ENCODE results near the gene TTLL10. TPM values are rescaled to one million over a fixed set of nuclear protein-coding genes. Genes with fewer than 3 reads are reported as not detected.

Gene TTLL10
- total and polyA plus RNA-seq, 4 experiments from 2014 or later: 0.27 to 0.45 TPM; not detected in 2

DNA sequence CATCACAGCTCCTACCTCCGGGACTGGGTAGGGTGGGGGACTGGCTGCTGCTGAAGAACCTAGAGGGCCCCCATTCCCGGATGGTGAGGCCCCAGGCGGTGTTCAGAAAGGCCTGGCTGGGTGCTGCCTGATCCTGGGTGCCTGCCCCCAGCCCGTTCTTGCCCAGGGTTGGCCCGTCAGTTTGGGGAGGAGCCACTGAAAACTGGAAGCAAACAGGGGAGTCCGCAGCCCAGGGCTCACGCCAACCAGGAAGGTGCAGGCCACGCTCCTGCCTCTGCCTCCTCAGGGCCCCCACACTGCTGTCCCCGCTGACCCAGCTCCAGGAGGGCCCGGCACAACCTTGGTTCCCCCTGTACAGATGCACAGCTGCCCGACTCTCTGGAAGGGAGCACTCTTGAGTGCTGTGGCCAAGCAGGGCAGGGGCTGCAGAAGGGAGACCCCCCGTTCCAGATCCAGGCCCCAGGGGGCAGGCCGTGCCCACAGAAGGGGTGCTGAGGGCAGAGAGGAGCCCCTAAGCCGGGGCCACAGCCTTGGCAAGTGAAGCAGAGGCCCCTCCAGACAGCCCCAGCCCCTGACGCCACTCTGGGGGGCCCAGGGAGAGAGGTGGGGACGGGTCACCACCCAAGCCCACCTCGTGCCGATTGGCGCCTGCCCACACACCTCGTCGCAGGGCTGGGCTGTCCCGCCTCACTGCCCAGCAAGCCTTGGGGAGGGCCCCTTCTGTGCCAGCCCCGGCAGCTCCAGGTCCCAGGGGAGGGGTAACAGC, 67.3 kb downstream of the TTLL10 start:
- peaks cover 2% of the 10 kb centered on the region for H3K27me3 ChIP-seq (ENCODE audit: insufficient read depth, low read length)
- POLR2A ChIA-PET (ENCODE audit: partially characterized antibody): interaction anchor here (0.6 kb wide), 1 partner anchor 27 kb away, joined by 3 read pairs; the partner anchor contains the start of gene TNFRSF4

DNA sequence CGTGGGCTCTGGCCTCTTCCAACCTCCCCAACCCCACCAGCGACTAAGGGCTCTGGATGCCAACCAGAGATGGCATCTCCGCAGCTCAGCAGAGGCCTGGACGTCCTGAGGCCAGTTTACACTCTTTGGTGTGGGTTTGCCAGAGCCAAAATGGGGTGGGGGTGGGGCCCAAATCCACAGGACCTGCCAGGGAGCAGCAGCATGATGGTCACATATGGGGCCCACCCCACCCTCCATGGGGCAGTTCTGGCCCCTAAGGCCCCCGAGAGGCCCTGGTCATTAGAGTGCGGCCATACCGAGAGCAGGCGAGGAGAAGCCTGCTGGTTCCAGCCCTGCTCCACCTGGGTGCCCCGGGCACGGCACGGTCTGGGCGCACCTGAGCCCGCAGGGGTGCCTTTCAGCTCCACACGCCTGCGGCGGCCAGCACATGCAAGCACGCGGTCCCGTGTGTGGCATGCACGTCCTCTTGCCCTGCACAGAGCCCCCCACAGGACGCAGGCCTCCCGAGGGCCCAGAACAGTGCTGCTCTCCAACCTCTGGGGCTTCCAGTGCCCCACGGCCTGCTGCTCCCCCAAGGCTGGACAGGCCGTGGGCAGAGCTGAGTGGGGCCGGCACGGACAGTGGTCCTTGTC, 68.0 kb downstream of the TTLL10 start:
- no peaks in the 10 kb centered on the region for H3K9me3 Mint-ChIP-seq
- DNase-seq: no peak
- no peaks in the 10 kb centered on the region for H3K36me3 Mint-ChIP-seq
- no peaks in the 10 kb centered on the region for H3K4me1 Mint-ChIP-seq
- no peaks in the 10 kb centered on the region for H3K27me3 Mint-ChIP-seq
- H3K27ac Mint-ChIP-seq: no peak overlapping the region
- CTCF ChIA-PET (ENCODE audit: partially characterized antibody): no interaction called here
- Histone ChIP-seq H3K27me3 (ENCODE audit: insufficient read depth, low read length) (peaks cover 4% of the 10 kb centered on the region), H3K27ac (ENCODE audit: low read depth, low read length) (no peak overlapping the region), H3K4me1 (ENCODE audit: insufficient read depth, low read length) (no peaks in the 10 kb centered on the region), H3K4me3 (ENCODE audit: low read length in 2 of 2) (no peak overlapping the region), H3K9me3 (ENCODE audit: control insufficient read depth in 1 of 2, low read length in 2 of 2) (no peaks in the 10 kb centered on the region), H3K36me3 (ENCODE audit: insufficient read depth, low read length) (no peaks in the 10 kb centered on the region)
- POLR2A ChIA-PET (ENCODE audit: partially characterized antibody): interaction anchor here (0.6 kb wide), 1 partner anchor 28 kb away, joined by 3 read pairs; the partner anchor contains the start of gene TNFRSF4
- intact Hi-C loops (cut with micrococcal nuclease): no loop called here
- H3K4me3 Mint-ChIP-seq: no peak overlapping the region

More for the DNA sequence above, 67.3 kb downstream of the TTLL10 start:
- Mint-ChIP-seq H3K27me3 (no peaks in the 10 kb centered on the region), H3K27ac (no peak overlapping the region), H3K4me3 (no peak overlapping the region), H3K9me3 (no peaks in the 10 kb centered on the region), H3K36me3 (no peaks in the 10 kb centered on the region), H3K4me1 (no peaks in the 10 kb centered on the region)
- no peak overlapping the region for H3K27ac ChIP-seq (ENCODE audit: low read depth, low read length)
- CTCF ChIA-PET (ENCODE audit: partially characterized antibody): no interaction called here
- no peak overlapping the region for H3K4me3 ChIP-seq (ENCODE audit: low read length in 2 of 2)
- no peak for DNase-seq
- H3K4me1 ChIP-seq (ENCODE audit: insufficient read depth, low read length): no peaks in the 10 kb centered on the region
- intact Hi-C loops (cut with micrococcal nuclease): no loop called here
- no peaks in the 10 kb centered on the region for H3K36me3 ChIP-seq (ENCODE audit: insufficient read depth, low read length)
- no peaks in the 10 kb centered on the region for H3K9me3 ChIP-seq (ENCODE audit: control insufficient read depth in 1 of 2, low read length in 2 of 2)

DNA sequence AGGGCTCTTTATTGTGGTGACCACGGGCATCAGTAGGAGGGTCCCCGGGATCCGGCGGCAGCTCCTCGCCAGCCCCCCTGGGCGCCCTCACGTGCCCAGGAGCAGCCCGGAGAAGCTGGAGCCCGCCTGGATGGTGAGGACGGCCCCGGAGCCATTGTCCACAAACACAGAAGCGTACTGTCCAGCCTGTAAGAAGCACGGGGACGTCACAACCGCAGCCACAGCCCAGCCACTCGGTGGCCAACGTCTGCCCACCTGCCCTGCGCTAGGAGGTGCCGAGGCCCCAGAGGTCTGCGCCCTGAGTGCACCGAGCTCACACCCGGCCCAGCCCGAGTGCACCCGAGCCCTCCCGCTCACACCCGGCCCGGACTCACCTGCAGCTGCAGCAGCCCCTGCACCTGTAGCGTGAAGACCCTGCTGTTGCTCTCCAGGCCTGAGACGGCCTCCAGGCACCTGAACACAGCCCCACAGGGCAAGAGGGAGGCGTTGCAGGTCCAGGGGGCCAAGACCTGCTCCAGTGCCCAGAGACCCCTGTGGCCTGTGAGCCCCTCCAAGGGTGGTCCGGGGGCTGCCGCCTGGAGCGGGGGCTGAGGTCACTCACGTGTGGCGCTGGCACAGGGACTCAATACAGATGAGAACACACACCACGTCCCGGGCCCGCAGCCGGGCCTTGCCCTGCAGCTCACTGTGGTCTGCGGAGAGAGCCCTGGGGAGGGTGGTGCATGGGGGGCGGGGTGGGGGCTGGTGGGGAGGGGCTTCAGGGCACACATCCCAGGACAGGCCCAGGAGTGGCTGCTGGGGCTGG, 69.0 kb downstream of the TTLL10 start:
- Histone ChIP-seq H3K4me3 (ENCODE audit: low read length in 2 of 2) (no peak overlapping the region), H3K36me3 (ENCODE audit: insufficient read depth, low read length) (no peaks in the 10 kb centered on the region), H3K9me3 (ENCODE audit: control insufficient read depth in 1 of 2, low read length in 2 of 2) (no peaks in the 10 kb centered on the region), H3K4me1 (ENCODE audit: insufficient read depth, low read length) (no peaks in the 10 kb centered on the region), H3K27ac (ENCODE audit: low read depth, low read length) (no peak overlapping the region), H3K27me3 (ENCODE audit: insufficient read depth, low read length) (peaks cover 4% of the 10 kb centered on the region)
- intact Hi-C loops (cut with micrococcal nuclease): no loop called here
- no peak overlapping the region for H3K27ac Mint-ChIP-seq
- POLR2A ChIA-PET (ENCODE audit: partially characterized antibody): no interaction called here
- H3K27me3 Mint-ChIP-seq: no peaks in the 10 kb centered on the region
- CTCF ChIA-PET (ENCODE audit: partially characterized antibody): no interaction called here
- H3K4me3 Mint-ChIP-seq: no peak overlapping the region
- H3K4me1 Mint-ChIP-seq: no peaks in the 10 kb centered on the region
- no peaks in the 10 kb centered on the region for H3K9me3 Mint-ChIP-seq
- DNase-seq: peak in 1 of 5 donors; percentile 16
- no peaks in the 10 kb centered on the region for H3K36me3 Mint-ChIP-seq

DNA sequence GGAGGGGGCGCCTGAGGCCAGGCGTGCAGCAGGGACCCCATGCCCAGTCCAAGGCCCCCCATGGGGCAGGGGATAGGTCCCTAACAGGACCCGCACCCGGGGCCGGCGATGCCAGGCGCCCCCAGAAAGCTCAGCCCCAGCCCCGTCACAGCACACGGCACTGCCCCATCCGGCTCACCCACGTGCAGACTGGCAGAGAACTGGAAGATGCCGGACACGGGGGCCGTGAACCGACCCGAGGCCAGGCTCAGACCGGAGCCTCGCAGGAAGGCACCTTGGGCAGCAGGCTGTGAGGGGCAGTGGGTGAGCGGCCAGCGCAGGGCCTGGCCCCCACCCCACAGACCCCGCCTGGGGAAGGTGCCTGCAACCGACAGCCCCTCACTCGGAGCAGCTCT, 69.6 kb downstream of the TTLL10 start:
- no peaks in the 10 kb centered on the region for H3K27me3 Mint-ChIP-seq
- no peak overlapping the region for H3K27ac Mint-ChIP-seq
- Histone ChIP-seq H3K4me3 (ENCODE audit: low read length in 2 of 2) (no peak overlapping the region), H3K27me3 (ENCODE audit: insufficient read depth, low read length) (peaks cover 4% of the 10 kb centered on the region), H3K27ac (ENCODE audit: low read depth, low read length) (no peak overlapping the region), H3K4me1 (ENCODE audit: insufficient read depth, low read length) (no peaks in the 10 kb centered on the region), H3K36me3 (ENCODE audit: insufficient read depth, low read length) (no peaks in the 10 kb centered on the region), H3K9me3 (ENCODE audit: control insufficient read depth in 1 of 2, low read length in 2 of 2) (no peaks in the 10 kb centered on the region)
- intact Hi-C loops (cut with micrococcal nuclease): no loop called here
- H3K36me3 Mint-ChIP-seq: no peaks in the 10 kb centered on the region
- H3K4me3 Mint-ChIP-seq: no peak overlapping the region
- DNase-seq: no peak
- ChIA-PET CTCF (ENCODE audit: partially characterized antibody) (no interaction called here), POLR2A (ENCODE audit: partially characterized antibody) (no interaction called here)
- no peaks in the 10 kb centered on the region for H3K9me3 Mint-ChIP-seq
- H3K4me1 Mint-ChIP-seq: no peaks in the 10 kb centered on the region

DNA sequence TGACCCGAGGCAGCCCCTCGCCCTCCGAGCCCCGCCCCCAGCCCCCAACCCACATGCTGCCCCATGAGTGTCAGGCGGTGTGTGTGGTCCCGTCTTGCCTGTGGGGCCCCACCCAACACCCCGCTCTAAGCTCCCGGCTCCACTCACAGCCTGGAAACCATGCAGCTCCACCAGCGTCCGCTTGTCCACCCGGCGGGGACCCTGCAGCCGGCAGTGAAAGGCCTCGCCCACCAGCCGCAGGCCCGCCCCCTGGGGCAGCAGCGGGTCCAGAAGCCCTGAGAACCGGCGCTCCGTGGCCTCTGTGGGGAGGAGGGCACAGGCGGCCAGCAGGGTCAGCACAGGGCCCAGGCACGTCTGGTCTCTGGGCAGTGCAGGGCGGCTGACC, 70.1 kb downstream of the TTLL10 start:
- H3K9me3 ChIP-seq (ENCODE audit: control insufficient read depth in 1 of 2, low read length in 2 of 2): no peaks in the 10 kb centered on the region
- Mint-ChIP-seq H3K9me3 (no peaks in the 10 kb centered on the region), H3K27ac (no peak overlapping the region), H3K4me3 (no peak overlapping the region), H3K36me3 (no peaks in the 10 kb centered on the region), H3K27me3 (no peaks in the 10 kb centered on the region), H3K4me1 (no peaks in the 10 kb centered on the region)
- H3K27me3 ChIP-seq (ENCODE audit: insufficient read depth, low read length): peaks cover 4% of the 10 kb centered on the region
- intact Hi-C loops (cut with micrococcal nuclease): no loop called here
- no peaks in the 10 kb centered on the region for H3K4me1 ChIP-seq (ENCODE audit: insufficient read depth, low read length)
- no peak overlapping the region for H3K27ac ChIP-seq (ENCODE audit: low read depth, low read length)
- no peak for DNase-seq
- ChIA-PET POLR2A (ENCODE audit: partially characterized antibody) (no interaction called here), CTCF (ENCODE audit: partially characterized antibody) (no interaction called here)
- H3K4me3 ChIP-seq (ENCODE audit: low read length in 2 of 2): no peak overlapping the region
- H3K36me3 ChIP-seq (ENCODE audit: insufficient read depth, low read length): no peaks in the 10 kb centered on the region

DNA sequence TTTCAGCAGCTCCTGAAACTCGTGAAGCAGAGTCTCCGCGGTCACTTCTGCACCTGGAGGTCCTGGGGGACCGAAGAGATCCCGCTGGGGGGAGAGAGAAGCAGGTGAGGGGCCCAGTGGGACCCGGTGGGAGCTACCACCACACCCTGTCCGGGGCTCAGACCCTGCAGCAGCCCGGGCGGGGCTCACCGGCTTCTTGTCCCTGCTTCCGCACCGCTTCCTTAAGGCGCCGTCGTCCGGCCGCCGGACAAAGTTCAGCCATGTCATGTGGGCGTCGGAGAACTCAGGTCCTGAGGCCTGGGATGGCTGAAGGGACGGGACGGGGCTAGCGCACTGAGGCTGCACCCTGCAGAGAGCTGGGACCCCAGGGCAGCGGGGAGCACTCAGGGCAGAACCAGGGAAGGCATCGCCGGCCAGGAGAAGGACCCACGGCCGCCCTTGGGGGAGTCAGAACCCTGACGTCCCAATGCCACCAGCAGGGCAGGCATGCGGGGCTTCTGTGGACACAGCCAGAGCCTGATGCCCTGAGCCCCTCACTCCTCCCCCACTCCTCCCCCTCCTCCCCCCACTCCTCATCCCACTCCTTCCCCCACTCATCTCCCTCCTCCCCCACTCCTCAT, 70.6 kb downstream of the TTLL10 start:
- Mint-ChIP-seq H3K36me3 (no peaks in the 10 kb centered on the region), H3K27ac (no peak overlapping the region), H3K9me3 (no peaks in the 10 kb centered on the region), H3K27me3 (no peaks in the 10 kb centered on the region), H3K4me1 (no peaks in the 10 kb centered on the region), H3K4me3 (no peak overlapping the region)
- ChIA-PET POLR2A (ENCODE audit: partially characterized antibody) (no interaction called here), CTCF (ENCODE audit: partially characterized antibody) (no interaction called here)
- H3K9me3 ChIP-seq (ENCODE audit: control insufficient read depth in 1 of 2, low read length in 2 of 2): no peaks in the 10 kb centered on the region
- DNase-seq: peak in 1 of 5 donors; percentile 29
- H3K36me3 ChIP-seq (ENCODE audit: insufficient read depth, low read length): no peaks in the 10 kb centered on the region
- H3K4me3 ChIP-seq (ENCODE audit: low read length in 2 of 2): no peak overlapping the region
- no peak overlapping the region for H3K27ac ChIP-seq (ENCODE audit: low read depth, low read length)
- intact Hi-C loops (cut with micrococcal nuclease): no loop called here
- H3K27me3 ChIP-seq (ENCODE audit: insufficient read depth, low read length): peaks cover 4% of the 10 kb centered on the region
- no peaks in the 10 kb centered on the region for H3K4me1 ChIP-seq (ENCODE audit: insufficient read depth, low read length)

DNA sequence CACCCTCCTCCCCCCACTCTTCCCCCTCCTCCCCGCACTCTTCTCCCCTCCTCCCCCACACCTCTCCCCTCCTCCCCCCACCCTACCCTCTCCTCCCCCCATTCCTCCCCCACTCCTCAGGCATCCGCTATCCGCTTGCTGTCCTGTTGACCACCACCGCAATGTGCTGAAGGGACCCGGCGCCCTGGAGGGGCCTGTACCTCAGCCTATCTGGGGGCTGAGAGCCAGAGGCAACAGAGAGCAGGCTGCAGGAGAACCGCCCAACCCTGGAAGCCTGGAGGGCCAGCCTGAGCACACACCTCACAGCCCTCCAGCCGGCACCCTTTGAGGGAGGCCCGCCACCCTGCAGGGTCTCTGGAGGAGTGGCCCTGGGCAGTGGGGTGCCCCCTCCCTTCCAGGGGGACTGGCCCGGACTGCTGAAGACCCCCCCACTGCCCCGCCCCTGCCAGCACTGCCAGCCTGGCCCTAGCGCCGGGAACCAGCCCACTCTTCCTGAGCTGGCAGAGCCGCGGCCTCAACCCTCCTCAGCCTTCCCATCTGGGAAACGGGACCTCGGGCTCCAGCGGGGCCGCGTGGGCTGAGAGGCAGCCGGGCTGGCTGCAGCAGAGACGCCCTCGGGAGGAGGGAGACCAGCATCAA, 71.6 kb downstream of the TTLL10 start:
- no peaks in the 10 kb centered on the region for H3K36me3 ChIP-seq (ENCODE audit: insufficient read depth, low read length)
- Mint-ChIP-seq H3K27me3 (no peaks in the 10 kb centered on the region), H3K4me3 (no peak overlapping the region), H3K27ac (no peak overlapping the region), H3K9me3 (no peaks in the 10 kb centered on the region), H3K4me1 (peaks cover 0 to 9% (median 2%) of the 10 kb centered on the region in 4 donors), H3K36me3 (no peaks in the 10 kb centered on the region)
- H3K27ac ChIP-seq (ENCODE audit: low read depth, low read length): no peak overlapping the region
- ChIA-PET CTCF (ENCODE audit: partially characterized antibody) (no interaction called here), POLR2A (ENCODE audit: partially characterized antibody) (no interaction called here)
- peaks cover 2% of the 10 kb centered on the region for H3K4me1 ChIP-seq (ENCODE audit: insufficient read depth, low read length)
- H3K9me3 ChIP-seq (ENCODE audit: control insufficient read depth in 1 of 2, low read length in 2 of 2): no peaks in the 10 kb centered on the region
- H3K27me3 ChIP-seq (ENCODE audit: insufficient read depth, low read length): peaks cover 4% of the 10 kb centered on the region
- no peak overlapping the region for H3K4me3 ChIP-seq (ENCODE audit: low read length in 2 of 2)
- DNase-seq: peak in 1 of 5 donors; percentile 24
- intact Hi-C loops (cut with micrococcal nuclease): no loop called here
